ENCODE data around the gene HOXA5.

HOXA5 gene

DNA sequence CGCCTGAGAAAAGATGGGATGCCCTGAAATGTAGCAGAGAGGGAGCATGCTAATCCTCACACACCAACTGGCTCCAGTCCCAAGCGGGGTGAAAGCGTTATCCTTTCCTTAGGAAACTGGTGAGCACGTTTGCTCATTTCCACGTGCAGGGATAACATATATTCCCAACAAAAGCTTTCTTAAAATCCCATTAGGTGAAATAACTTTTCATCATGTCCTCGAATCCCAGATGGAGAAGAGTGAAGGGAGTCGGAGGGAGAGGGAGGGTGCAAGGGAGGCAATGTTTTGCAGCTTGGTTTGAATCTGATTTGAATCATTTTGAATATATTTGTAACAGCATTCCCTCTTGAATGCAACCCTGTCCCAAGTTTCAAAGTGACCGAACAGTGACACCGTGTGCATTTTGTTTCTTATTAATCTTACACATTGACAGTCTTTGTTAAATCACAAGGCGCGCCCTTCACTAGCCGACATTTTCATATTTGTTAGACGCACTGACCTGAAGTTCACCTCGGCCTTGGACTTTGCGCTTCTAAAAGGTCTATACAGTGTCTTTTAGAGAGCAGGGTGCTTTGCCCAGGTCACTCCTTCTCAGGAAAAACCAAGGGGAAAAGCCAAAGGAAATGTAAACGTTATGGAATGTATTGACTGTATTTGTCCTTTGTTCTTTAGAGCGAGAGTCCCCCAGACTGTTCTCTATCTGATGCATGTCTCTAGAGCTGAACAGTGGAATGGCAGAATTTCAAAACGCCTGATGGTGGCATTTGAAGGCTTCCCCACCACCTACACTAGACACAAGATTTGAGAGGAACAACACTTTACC is 9.9 kb downstream of the HOXA5 start (continued):
- peak; percentile 45; the same call in 1 of the 2 replicates for TF ChIP-seq ZNF366 (tag by site-specific recombination; conservative IDR thresholded peaks at IDR 0.05)
- 0 out of 2 replicates have a peak, but pooled peaks have one; percentile 6 for TF ChIP-seq ZSCAN30 (tag by site-specific recombination; IDR thresholded peaks at IDR 0.05)
- TF ChIP-seq ZNF404 (tag by site-specific recombination; IDR thresholded peaks at IDR 0.05) = no peak

DNA sequence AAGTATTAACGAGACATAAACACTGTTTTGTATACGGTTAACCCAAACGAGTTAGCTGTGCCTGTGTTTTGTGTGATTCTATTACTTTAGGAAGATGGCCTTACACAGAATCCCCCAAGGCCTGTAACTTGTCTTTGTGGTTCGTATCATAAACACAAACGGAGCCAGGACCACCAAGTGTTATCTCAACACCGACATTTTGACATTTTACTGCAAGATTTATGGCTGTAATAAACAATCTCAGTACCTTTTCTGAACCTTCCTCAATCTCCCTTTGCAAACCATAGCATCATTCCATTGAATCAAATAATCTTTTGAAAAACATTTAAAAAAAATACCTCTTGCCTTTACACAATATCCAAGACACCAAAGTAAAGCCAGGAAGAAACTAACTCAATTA is 10.5 kb downstream of the HOXA5 start:
- Histone ChIP-seq H3K9me3 (ENCODE audit: control insufficient read depth, insufficient read depth, low read depth, low read length) (no peaks in the 10 kb centered on the region), H3K36me3 (ENCODE audit: control insufficient read depth in 2 of 2, insufficient read depth in 1 of 2, low read length in 2 of 2) (peaks cover 5 to 12% of the 10 kb centered on the region in 2 experiments; a peak in 1 of 3 replicates), H3K27ac (ENCODE audit: extremely low read depth, low read depth, low read length) (peak overlapping the region; percentile 56; the same call in 1 of the 2 replicates), H3K4me1 (ENCODE audit: control insufficient read depth, insufficient read depth, low read length) (peaks cover 71% of the 10 kb centered on the region), H3K4me3 (ENCODE audit: low read depth, low read length) (no peak overlapping the region)
- CTCF ChIA-PET = interaction anchor here (0.6 to 2.4 kb wide), 7 partner anchors 10 to 763 kb away, joined by 3 to 12 read pairs (median 5); partner anchors contain the start of gene HOXA5
- POLR2A ChIA-PET = interaction anchor here (1.3 kb wide), 1 partner anchor 32 kb away, joined by 4 read pairs; no protein-coding TSS in a partner anchor
- TF ChIP-seq ZXDB (tag by site-specific recombination; IDR thresholded peaks at IDR 0.05) = peak; percentile 74
- no peak for TF ChIP-seq ZNF529 (tag by site-specific recombination; IDR thresholded peaks at IDR 0.05; ENCODE audit: insufficient replicate concordance)
- no peak for TF ChIP-seq ZNF146 (tag by site-specific recombination; IDR thresholded peaks at IDR 0.05)
- TF ChIP-seq, protein P1, sequence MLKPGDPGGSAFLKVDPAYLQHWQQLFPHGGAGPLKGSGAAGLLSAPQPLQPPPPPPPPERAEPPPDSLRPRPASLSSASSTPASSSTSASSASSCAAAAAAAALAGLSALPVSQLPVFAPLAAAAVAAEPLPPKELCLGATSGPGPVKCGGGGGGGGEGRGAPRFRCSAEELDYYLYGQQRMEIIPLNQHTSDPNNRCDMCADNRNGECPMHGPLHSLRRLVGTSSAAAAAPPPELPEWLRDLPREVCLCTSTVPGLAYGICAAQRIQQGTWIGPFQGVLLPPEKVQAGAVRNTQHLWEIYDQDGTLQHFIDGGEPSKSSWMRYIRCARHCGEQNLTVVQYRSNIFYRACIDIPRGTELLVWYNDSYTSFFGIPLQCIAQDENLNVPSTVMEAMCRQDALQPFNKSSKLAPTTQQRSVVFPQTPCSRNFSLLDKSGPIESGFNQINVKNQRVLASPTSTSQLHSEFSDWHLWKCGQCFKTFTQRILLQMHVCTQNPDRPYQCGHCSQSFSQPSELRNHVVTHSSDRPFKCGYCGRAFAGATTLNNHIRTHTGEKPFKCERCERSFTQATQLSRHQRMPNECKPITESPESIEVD (tag by site-specific recombination; IDR thresholded peaks at IDR 0.05) = peak; percentile 90
- TF ChIP-seq, protein P2, sequence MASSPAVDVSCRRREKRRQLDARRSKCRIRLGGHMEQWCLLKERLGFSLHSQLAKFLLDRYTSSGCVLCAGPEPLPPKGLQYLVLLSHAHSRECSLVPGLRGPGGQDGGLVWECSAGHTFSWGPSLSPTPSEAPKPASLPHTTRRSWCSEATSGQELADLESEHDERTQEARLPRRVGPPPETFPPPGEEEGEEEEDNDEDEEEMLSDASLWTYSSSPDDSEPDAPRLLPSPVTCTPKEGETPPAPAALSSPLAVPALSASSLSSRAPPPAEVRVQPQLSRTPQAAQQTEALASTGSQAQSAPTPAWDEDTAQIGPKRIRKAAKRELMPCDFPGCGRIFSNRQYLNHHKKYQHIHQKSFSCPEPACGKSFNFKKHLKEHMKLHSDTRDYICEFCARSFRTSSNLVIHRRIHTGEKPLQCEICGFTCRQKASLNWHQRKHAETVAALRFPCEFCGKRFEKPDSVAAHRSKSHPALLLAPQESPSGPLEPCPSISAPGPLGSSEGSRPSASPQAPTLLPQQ (tag by site-specific recombination; IDR thresholded peaks at IDR 0.05) = no peak
- peak; percentile 17; the same call in 1 of the 2 replicates for TF ChIP-seq MZF1 (tag by site-specific recombination; IDR thresholded peaks at IDR 0.05; ENCODE audit: borderline replicate concordance)
- TF ChIP-seq, protein P3, sequence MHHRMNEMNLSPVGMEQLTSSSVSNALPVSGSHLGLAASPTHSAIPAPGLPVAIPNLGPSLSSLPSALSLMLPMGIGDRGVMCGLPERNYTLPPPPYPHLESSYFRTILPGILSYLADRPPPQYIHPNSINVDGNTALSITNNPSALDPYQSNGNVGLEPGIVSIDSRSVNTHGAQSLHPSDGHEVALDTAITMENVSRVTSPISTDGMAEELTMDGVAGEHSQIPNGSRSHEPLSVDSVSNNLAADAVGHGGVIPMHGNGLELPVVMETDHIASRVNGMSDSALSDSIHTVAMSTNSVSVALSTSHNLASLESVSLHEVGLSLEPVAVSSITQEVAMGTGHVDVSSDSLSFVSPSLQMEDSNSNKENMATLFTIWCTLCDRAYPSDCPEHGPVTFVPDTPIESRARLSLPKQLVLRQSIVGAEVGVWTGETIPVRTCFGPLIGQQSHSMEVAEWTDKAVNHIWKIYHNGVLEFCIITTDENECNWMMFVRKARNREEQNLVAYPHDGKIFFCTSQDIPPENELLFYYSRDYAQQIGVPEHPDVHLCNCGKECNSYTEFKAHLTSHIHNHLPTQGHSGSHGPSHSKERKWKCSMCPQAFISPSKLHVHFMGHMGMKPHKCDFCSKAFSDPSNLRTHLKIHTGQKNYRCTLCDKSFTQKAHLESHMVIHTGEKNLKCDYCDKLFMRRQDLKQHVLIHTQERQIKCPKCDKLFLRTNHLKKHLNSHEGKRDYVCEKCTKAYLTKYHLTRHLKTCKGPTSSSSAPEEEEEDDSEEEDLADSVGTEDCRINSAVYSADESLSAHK (tag by site-specific recombination; IDR thresholded peaks at IDR 0.05) = peak; percentile 64
- no peak for TF ChIP-seq ZNF366 (tag by site-specific recombination; conservative IDR thresholded peaks at IDR 0.05)
- TF ChIP-seq PRDM10 (tag by site-specific recombination; IDR thresholded peaks at IDR 0.05) = 0 out of 2 replicates have a peak, but pooled peaks have one; percentile 39
- TF ChIP-seq GFI1B (tag by site-specific recombination; IDR thresholded peaks at IDR 0.05) = 0 out of 2 replicates have a peak, but pooled peaks have one; percentile 37
- no peak for TF ChIP-seq SP3 (tag by site-specific recombination; IDR thresholded peaks at IDR 0.05)
- TF ChIP-seq ZEB2 (tag by site-specific recombination; IDR thresholded peaks at IDR 0.05) = no peak
- TF ChIP-seq ZNF776 (tag by site-specific recombination; IDR thresholded peaks at IDR 0.05; ENCODE audit: borderline replicate concordance) = no peak
- no peak for TF ChIP-seq ZNF792 (tag by site-specific recombination; IDR thresholded peaks at IDR 0.05)
- 0 out of 2 replicates have a peak, but pooled peaks have one; percentile 17 for TF ChIP-seq GLIS1 (tag by site-specific recombination; IDR thresholded peaks at IDR 0.05)
- TF ChIP-seq, protein P4, sequence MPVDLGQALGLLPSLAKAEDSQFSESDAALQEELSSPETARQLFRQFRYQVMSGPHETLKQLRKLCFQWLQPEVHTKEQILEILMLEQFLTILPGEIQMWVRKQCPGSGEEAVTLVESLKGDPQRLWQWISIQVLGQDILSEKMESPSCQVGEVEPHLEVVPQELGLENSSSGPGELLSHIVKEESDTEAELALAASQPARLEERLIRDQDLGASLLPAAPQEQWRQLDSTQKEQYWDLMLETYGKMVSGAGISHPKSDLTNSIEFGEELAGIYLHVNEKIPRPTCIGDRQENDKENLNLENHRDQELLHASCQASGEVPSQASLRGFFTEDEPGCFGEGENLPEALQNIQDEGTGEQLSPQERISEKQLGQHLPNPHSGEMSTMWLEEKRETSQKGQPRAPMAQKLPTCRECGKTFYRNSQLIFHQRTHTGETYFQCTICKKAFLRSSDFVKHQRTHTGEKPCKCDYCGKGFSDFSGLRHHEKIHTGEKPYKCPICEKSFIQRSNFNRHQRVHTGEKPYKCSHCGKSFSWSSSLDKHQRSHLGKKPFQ (tag by site-specific recombination; IDR thresholded peaks at IDR 0.05) = 0 out of 2 replicates have a peak, but pooled peaks have one; percentile 10
- no peak for TF ChIP-seq ZNF184 (tag by site-specific recombination; IDR thresholded peaks at IDR 0.05)
- 0 out of 2 replicates have a peak, but pooled peaks have one; percentile 30 for TF ChIP-seq ZBTB8A (tag by site-specific recombination; IDR thresholded peaks at IDR 0.05)
- 0 out of 2 replicates have a peak, but pooled peaks have one; percentile 52 for TF ChIP-seq ZNF580 (tag by site-specific recombination; IDR thresholded peaks at IDR 0.05)
- TF ChIP-seq ZNF211 (tag by site-specific recombination; IDR thresholded peaks at IDR 0.05; ENCODE audit: low read depth) = no peak
- peak; percentile 92 for TF ChIP-seq FEZF1 (tag by site-specific recombination; IDR thresholded peaks at IDR 0.05)
- no peak for TF ChIP-seq ZNF404 (tag by site-specific recombination; IDR thresholded peaks at IDR 0.05)
